Right lobe of liver (tissue), 6 donors: ENCODE results near the gene ARSB. TPM values are rescaled to one million over a fixed set of nuclear protein-coding genes. Genes with fewer than 3 reads are reported as not detected.

ENCODE experiments used
- ATAC-seq, 4 donors: fragments of 200-7000 bp; cut with Tn5 transposase; one replicate each; pipeline ENCODE4 v1.9.1; 2020; ENCODE audit warnings: mild to moderate bottlenecking in 4 of 4, moderate library complexity in 4 of 4
- DNase-seq, 3 donors: peaks; one replicate each; pipeline ENCODE4 v3.0.0-alpha.2; 2020
- H3K27ac ChIP-seq, 3 donors: fragments of 200-600 bp; one replicate each; pipeline ENCODE4 v1.8.0; 2022
- H3K27me3 ChIP-seq, 2 donors: fragments of 200-600 bp; one replicate each; pipeline ENCODE4 v1.8.0; 2022
- H3K36me3 ChIP-seq, 4 donors: fragments of 200-600 bp; sonication (generic) in 1 of 4; one replicate each; pipeline versions ENCODE4 v1.5.1 to v1.8.0; 2017 to 2022; ENCODE audit warnings: control low read depth in 1 of 4
- H3K4me1 ChIP-seq, 4 donors: fragments of 200-600 bp; sonication (generic) in 1 of 4; one replicate each; pipeline versions ENCODE4 v1.5.1 to v1.8.0; 2017 to 2022; ENCODE audit warnings: control low read depth in 1 of 4
- H3K4me3 ChIP-seq, 3 donors: fragments of 200-600 bp; one replicate each; pipeline ENCODE4 v1.8.0; 2022
- H3K9me3 ChIP-seq, 4 donors: fragments of 200-600 bp; sonication (generic) in 1 of 4; one replicate each; pipeline versions ENCODE4 v1.5.1 to v1.8.0; 2017 to 2022; ENCODE audit warnings: control low read depth in 1 of 4
- CTCF ChIP-seq, 4 donors: fragments of 200-600 bp in 3 of 4; fragments of 450-650 bp in 1 of 4; IDR thresholded peaks; one replicate each; pipeline versions ENCODE4 v1.5.1 to v1.8.0; 2016 to 2022; ENCODE audit warnings: antibody characterized with exemption in 4 of 4, mild to moderate bottlenecking in 2 of 4
- POLR2A ChIP-seq: fragments of 450-650 bp; IDR thresholded peaks from one replicate; pipeline ENCODE4 v1.6.1; 2017; ENCODE audit warnings: antibody characterized with exemption, mild to moderate bottlenecking
- WGBS: methylation state at CpG from one replicate; pipeline ENCODE4 v1.1.6; 2018; ENCODE audit warnings: low coverage, low lambda C conversion rate; ENCODE audit not compliant: insufficient coverage; ENCODE audit errors: missing lambda C conversion rate; 5-methylcytosine and 5-hydroxymethylcytosine counted together
- intact Hi-C, 2 donors: fragments of 100-400 bp; cut with DNase I; formaldehyde crosslinking; loops; one replicate each; pipeline versions ENCODE4 v1.11.2 to v1.14.1; 2022
- total RNA-seq, 6 experiments: library from RNA; depleted of rRNA in 2 of 6; stranded (reverse); fragments of >200 nt in 2 of 6; fragmentation: NEBNext Ultra II Directional in 3 of 6; extraction: Animal tissue kit (Norgen Biotek cat#: 25700) in 3 of 6; gene quantifications; one replicate each; pipeline versions ENCODE4 v1.1.0 to v1.2.4, GENCODE V29; 2016 to 2023
- donor health status: DM: no; HTN: yes; CAD: no.
- donor health status: DM: no; HTN: no; CAD: no.
- donor health status: DM: no; HTN: no; CAD: no.
- donor health status: DM: no; HTN: yes; CAD: no.
- donor health status: DM: no; HTN: yes; CAD: no.

The ARSB gene
- total RNA-seq, 6 experiments from 2014 or later, result 5.0 to 11.7 (median 8.7) TPM

DNA sequence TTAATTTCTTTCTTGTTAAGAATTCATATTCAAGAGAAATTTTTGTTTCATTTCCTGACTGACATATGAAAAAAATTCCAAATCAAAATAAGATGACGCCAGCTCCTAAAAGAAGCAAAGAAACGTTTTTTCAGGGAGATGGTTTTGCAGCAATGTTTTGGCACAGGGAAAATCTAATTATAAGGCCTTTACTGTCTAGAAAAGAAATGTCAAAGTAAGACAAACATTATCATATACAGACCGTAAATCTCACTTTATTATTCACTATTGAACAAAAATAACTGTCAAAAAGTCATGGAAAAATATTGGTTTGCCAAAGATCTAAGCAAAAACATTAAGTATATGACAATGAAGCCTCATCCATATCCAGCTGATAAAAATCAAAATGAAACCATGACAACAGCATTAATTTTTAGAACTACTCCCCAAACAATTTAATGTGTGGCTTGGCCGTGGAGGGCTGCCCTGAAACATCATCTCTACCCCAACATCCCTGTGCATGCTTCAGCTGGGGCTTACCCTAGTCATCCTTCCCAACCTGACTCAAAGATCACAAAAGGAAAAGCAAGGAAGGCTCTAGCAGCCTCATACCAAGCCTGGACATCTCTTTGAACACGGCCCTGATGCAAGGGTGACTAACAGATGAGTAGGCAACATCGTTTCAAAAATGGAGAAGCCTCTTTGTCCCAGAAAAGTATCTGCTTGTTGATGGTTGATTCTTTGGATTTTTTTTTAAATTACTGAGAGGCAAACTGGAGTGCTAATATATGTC lies 95.6 kb downstream of the ARSB start:
- H3K27me3 ChIP-seq, result no peaks in the 10 kb centered on the region
- ATAC-seq (no peak), DNase-seq (no peak)
- no peaks in the 10 kb centered on the region for H3K4me1 ChIP-seq
- no peak overlapping the region for H3K27ac ChIP-seq
- H3K36me3 ChIP-seq, result peaks cover 0 to 6% (median 0%) of the 10 kb centered on the region in 4 donors
- intact Hi-C loops, result no loop called here
- TF ChIP-seq POLR2A (no peak), CTCF (IDR thresholded peaks at IDR 0.05) (no peak)
- H3K9me3 ChIP-seq, result no peaks in the 10 kb centered on the region
- H3K4me3 ChIP-seq, result no peak overlapping the region
- 92% methylated on average over 6 of the region's 6 CpGs for WGBS

DNA sequence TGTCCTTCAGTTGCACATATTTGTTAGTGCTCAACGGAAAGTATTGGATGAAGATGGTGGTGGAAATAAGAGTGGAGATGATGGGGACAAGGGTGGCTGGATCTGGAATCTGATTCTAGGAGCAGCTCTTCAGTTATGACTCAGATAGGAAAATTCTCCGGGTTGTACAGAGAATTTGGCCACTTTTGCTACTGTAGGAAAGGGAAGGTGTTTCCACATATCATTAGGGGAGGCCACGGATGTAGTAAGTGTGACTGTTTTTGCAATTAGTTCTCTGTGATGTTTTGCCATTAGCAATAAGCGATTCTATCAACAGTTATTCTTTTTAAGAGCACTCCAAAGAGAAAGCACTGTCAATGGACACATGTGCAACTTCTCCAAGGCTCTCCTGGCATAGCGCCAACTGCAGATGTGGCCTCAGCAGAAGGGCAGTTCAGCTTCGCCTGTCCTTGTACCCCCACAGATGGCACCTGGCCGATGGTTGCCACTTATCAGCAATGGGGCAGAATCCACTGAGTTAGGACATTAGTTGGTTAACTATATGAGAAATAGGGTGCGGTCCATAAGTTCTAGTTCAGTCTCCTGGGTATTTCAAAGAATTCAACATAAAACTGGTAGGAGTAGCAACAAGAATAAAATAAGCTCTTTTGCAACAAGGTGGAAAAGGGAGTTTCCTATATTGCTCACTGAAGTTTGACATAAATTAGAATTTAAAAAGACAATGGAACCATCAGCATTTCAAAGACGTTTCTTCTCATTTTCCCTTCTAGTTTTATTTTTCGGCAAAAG lies 96.3 kb downstream of the ARSB start:
- no peak for DNase-seq
- TF ChIP-seq POLR2A (no peak), CTCF (IDR thresholded peaks at IDR 0.05) (no peak)
- 72% methylated on average over 9 of the region's 10 CpGs for WGBS

GRCh38 chr5:78887384-78888118 lies 97.6 kb downstream of the ARSB start:
- H3K27me3 ChIP-seq, result no peaks in the 10 kb centered on the region
- H3K4me1 ChIP-seq, result no peaks in the 10 kb centered on the region
- intact Hi-C loops, result no loop called here
- H3K27ac ChIP-seq, result no peak overlapping the region
- no peaks in the 10 kb centered on the region for H3K9me3 ChIP-seq
- ATAC-seq (peak in 1 of 4 donors; percentile 22), DNase-seq (no peak)
- 67% methylated on average over 5 of the region's 6 CpGs for WGBS
- peaks cover 0 to 6% (median 0%) of the 10 kb centered on the region in 4 donors for H3K36me3 ChIP-seq
- TF ChIP-seq CTCF (IDR thresholded peaks at IDR 0.05) (no peak), POLR2A (no peak)
- H3K4me3 ChIP-seq, result no peak overlapping the region

More for the DNA sequence above, 96.3 kb downstream of the ARSB start:
- intact Hi-C loops, result no loop called here
- Histone ChIP-seq H3K27me3 (no peaks in the 10 kb centered on the region), H3K27ac (no peak overlapping the region), H3K4me1 (no peaks in the 10 kb centered on the region), H3K9me3 (no peaks in the 10 kb centered on the region), H3K4me3 (no peak overlapping the region), H3K36me3 (peaks cover 0 to 6% (median 0%) of the 10 kb centered on the region in 4 donors)
- ATAC-seq, result no peak

DNA sequence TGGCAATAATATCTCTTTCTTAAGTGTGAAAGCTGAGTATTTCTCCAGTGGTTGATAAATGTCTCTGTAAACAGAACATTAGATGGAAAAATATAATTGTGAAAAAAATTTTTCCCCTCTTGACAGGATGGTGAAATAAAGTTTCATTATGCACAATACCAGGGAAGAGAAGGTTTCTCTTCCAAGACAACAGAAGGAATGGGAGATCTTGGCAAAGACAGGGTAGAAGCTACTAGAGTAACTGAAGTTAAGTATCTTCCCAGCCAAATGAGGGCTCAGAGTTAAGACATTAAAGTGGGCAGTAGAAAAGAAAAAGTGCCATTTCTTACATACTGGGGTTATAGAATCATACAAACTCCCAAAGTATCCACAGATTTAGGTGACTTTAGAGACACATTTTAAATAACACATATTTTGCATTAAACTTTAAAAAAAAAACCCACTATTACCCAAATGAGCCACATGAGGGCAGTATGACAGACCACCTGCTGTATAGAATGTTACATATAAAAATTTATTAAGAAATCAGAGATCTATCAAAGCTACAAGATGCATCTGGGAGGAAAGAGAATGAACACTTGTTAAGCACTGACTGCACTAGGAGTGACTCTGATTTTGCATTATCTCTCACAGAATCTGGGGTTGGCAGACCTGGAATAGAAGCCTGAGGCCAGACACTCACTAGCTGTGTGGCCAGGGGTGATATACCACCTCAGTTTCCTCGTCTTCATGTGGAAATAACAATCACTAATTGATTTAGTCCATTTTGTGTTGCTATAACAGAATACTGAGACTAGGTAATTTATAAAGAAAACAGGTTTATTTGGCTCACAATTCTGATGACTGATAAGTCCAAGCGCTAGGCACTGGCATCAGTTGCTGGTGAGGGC lies 98.5 kb downstream of the ARSB start:
- no peak overlapping the region for H3K27ac ChIP-seq
- WGBS, result 91% methylated on average over 2 of the region's 2 CpGs
- intact Hi-C loops, result no loop called here
- DNase-seq, result no peak
- H3K27me3 ChIP-seq, result no peaks in the 10 kb centered on the region
- peaks cover 0 to 6% (median 0%) of the 10 kb centered on the region in 4 donors for H3K36me3 ChIP-seq
- ATAC-seq, result peak in 2 of 4 donors; percentile 27 to 34
- no peak overlapping the region for H3K4me3 ChIP-seq
- H3K4me1 ChIP-seq, result no peaks in the 10 kb centered on the region
- TF ChIP-seq POLR2A, result no peak
- peak; percentile 20 to 69 (median 67) for TF ChIP-seq CTCF (IDR thresholded peaks at IDR 0.05)
- H3K9me3 ChIP-seq, result no peaks in the 10 kb centered on the region
